ENCODE measurements around the gene GPATCH3.

DNA sequence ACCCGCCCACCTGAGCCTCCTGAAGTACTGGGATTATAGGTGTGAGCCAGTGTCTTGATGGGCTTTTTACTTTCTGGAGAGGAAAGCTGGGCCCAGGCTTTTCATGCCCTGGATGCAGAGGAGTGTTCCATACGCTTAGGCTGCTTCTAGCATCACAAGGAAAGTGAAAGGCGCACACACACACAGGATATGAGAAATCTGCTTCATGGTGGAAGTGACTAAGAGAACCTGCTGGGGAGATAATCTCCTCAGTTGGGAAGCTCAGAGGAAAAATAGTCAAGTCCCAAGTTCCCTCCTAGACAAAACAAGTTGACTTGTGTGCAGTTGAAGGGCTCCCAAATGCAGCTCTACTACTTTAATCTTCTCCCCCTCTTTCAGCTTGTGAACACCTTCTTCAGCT lies 23.4 kb upstream of the GPATCH3 start:
- TF ChIP-seq, protein P1, sequence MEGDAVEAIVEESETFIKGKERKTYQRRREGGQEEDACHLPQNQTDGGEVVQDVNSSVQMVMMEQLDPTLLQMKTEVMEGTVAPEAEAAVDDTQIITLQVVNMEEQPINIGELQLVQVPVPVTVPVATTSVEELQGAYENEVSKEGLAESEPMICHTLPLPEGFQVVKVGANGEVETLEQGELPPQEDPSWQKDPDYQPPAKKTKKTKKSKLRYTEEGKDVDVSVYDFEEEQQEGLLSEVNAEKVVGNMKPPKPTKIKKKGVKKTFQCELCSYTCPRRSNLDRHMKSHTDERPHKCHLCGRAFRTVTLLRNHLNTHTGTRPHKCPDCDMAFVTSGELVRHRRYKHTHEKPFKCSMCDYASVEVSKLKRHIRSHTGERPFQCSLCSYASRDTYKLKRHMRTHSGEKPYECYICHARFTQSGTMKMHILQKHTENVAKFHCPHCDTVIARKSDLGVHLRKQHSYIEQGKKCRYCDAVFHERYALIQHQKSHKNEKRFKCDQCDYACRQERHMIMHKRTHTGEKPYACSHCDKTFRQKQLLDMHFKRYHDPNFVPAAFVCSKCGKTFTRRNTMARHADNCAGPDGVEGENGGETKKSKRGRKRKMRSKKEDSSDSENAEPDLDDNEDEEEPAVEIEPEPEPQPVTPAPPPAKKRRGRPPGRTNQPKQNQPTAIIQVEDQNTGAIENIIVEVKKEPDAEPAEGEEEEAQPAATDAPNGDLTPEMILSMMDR (IDR thresholded peaks at IDR 0.05) = no peak
- TF ChIP-seq POLR2AphosphoS5 (IDR thresholded peaks at IDR 0.05) = no peak
- TF ChIP-seq POLR2A (IDR thresholded peaks at IDR 0.05) = no peak

Data from prostate gland (tissue), 2 donors.